RWPE1 (cell line): ENCODE data around the gene CCDC192.

Experiments
- CTCF ChIA-PET: fragments of 350-600 bp; sonication (Branson Sonifier 250); formaldehyde crosslinking; extraction: SDS; loops from one replicate; lab custom pipeline; 2021; lab: Yijun Ruan, JAX
- POLR2A ChIA-PET: fragments of 400-600 bp; formaldehyde crosslinking; extraction: SDS; loops from one replicate; lab custom pipeline; 2020; ENCODE audit warnings: antibody characterized with exemption; ENCODE audit not compliant: low non-redundant PET; lab: Yijun Ruan, JAX
- DNase-seq: peaks from one replicate; pipeline ENCODE4 v3.0.0; 2012; ENCODE audit warnings: low spot score
- H3K27ac ChIP-seq: fragments of 450-650 bp; 2 replicates; pipeline ENCODE4 v1.5.1; 2017
- CTCF ChIP-seq: fragments of 450-650 bp; conservative IDR thresholded peaks from 2 replicates; pipeline ENCODE4 v1.5.1; 2017; ENCODE audit warnings: low read depth, mild to moderate bottlenecking

The CCDC192 gene

DNA sequence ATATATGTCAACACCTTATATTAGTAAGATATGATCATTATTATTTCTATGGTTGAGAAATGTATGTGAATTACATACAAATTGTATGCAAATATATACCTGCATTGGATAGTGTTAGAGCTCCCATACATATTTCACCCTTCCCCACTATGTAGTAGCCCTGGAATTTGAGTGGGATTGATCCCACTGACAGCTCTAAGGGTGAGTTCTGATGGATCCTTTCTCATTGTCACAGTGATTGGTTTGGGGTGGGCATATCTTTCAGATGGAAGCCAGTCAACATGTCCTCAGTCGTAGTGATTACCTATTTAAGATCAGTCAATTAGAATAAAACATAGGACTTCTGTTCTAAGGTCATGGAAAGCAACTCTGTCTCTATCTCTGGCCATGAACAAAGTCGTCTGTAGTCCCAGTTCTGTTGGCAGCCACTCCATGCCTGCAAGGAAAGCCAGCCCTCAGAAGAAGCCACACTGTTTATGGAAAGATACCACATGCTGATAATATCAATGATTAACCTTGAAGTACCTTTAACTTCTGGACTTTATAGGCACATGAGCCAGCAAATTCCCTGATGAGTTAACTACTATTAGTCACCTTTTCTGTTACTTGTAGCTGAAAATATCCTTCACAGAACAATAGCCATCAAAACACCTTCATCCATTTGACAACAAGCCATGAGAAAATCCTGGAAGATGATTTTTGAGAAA lies 5.1 kb upstream of the CCDC192 start:
- DNase-seq: peak; percentile 17
- H3K27ac ChIP-seq: no peak overlapping the region
- no peak for TF ChIP-seq CTCF
- CTCF ChIA-PET: no interaction called here
- POLR2A ChIA-PET: no interaction called here

- no peak for TF ChIP-seq CTCF
- ChIA-PET CTCF (interaction anchor here (0.6 kb wide), 1 partner anchor 1890 kb away, joined by 4 read pairs; no protein-coding TSS in a partner anchor), POLR2A (no interaction called here)
- no peak overlapping the region for H3K27ac ChIP-seq
- DNase-seq: no peak
Measured at GRCh38 chr5:127699416-127699815, 3.8 kb upstream of the CCDC192 start.

GRCh38 chr5:127700237-127700766 lies 2.9 kb upstream of the CCDC192 start:
- no peak for TF ChIP-seq CTCF
- POLR2A ChIA-PET: no interaction called here
- DNase-seq: no peak
- no peak overlapping the region for H3K27ac ChIP-seq
- CTCF ChIA-PET: no interaction called here

GRCh38 chr5:127702434-127702833 lies 757 bp upstream of the CCDC192 start:
- DNase-seq: no peak
- TF ChIP-seq CTCF: no peak
- H3K27ac ChIP-seq: no peak overlapping the region
- ChIA-PET CTCF (interaction anchor here (0.6 kb wide), 1 partner anchor 174 kb away, joined by 3 read pairs; no protein-coding TSS in a partner anchor), POLR2A (no interaction called here)

DNA sequence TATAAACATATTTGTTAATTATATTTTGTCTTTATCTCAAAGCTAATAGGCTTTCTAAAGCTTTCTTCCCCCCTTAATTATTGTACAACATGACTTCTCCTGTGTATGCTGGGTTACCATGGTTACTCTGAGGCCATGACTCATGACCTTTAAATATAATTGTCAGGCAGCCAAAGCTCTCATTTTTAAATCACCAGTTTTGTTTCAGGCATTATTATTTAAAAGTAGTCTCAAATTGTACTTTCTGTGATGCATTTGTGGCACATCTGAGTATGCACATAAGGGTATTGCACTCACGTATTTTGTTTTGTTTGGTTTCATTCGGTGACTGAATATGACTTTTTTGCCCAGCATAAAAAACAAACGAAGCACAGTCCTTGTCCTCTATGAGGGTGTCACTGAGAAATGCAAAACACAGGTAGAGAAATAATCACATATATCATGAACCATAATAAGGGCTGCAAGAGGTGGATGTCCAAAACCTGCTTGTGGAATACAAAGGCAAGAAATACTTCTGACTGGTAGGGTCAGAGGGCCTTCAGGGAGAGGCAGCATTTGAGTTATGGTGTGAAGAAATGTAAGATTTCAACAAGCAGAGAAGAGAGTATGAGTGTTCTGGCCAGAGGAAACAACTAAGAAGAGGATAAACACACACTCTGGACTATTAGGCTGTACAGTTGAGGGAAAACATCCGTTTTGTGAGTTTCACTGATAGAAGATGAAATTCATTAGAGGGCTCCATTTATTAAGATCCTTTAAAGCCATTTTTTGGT lies 2.1 kb downstream of the CCDC192 start:
- DNase-seq: peak; percentile 73
- no peak for TF ChIP-seq CTCF
- ChIA-PET POLR2A (no interaction called here), CTCF (interaction anchor here (0.5 to 0.6 kb wide), 2 partner anchors 179 to 204 kb away, joined by 3 read pairs; no protein-coding TSS in a partner anchor)
- no peak overlapping the region for H3K27ac ChIP-seq

DNA sequence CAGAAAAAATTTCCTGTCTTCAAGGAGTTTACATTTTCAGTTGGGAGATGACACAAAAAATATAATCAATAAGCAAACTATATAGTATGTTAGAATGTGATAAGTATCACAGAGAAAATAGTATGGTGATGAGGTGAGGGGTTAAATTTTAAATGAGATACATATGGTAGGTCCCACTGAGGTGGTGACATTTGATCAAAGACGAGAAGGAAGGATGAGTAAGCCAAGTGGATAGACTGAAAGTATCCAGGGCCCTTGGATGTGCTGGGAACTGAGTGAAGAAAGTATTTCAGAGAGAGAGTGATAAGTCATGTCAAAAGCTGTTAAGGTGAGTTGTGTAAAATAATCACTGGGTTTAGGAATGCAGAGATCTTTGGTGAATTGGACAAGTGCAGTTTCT lies 3.5 kb downstream of the CCDC192 start:
- ChIA-PET CTCF (interaction anchor here (0.7 to 1.1 kb wide), 2 partner anchors 23 to 51 kb away, joined by 3 read pairs; no protein-coding TSS in a partner anchor), POLR2A (no interaction called here)

More for the DNA sequence above, 3.5 kb downstream of the CCDC192 start:
- no peak for DNase-seq
- no peak for TF ChIP-seq CTCF
- H3K27ac ChIP-seq: no peak overlapping the region
